ENCODE results near the gene SOX9.
"Not testable (repeated sequence)": the region's sequence is repeated elsewhere in the genome, so short reads cannot be mapped to it uniquely, and the experiment has no call there.

The SOX9 gene

GRCh38 chr17:72111336-72111923 lies 9.4 kb upstream of the SOX9 start:
- DNase-seq (ENCODE audit: low spot score): peak; percentile 70

DNA sequence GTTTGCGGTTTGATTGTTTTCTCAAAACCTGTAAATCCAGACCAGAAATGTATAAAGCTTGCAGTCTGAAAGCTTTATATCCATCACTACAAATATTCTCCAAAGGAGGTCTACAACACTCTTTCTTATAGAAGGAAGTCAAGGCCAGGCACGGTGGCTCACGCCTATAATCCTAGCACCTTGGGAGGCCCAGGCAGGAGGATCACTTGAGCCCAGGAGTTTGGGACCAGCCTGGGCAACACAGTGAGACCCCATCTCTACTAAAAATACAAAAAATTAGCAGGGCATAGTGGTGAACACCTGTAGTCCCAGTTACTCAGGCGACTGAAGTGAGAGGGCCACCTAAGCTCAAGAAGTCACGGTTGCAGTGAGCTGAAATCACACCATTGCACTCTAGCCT lies 8.9 kb upstream of the SOX9 start:
- not testable (repeated sequence) for DNase-seq (ENCODE audit: low spot score)

DNA sequence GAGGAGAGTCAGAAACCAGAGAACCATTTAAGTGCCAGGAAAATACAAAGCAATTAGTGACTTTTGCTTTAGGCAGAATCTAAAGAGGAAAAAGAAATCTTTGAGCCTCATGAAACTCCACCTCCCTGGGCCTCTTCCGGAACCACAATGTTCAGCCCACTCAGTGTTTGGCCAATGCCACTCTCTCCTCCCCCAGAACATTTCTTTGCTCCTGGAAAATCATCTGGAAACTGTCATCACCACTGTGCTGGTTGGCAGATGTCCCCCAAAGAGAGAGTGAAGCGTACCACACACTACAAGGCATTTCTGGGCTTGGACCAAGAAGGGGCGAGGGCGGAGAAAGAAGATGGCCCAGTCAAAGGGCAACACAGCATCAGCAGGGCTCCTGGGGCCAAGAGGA lies 7.1 kb upstream of the SOX9 start:
- DNase-seq (ENCODE audit: low spot score): no peak

GRCh38 chr17:72115781-72116525 lies 4.9 kb upstream of the SOX9 start:
- no peak for DNase-seq (ENCODE audit: low spot score)

DNA sequence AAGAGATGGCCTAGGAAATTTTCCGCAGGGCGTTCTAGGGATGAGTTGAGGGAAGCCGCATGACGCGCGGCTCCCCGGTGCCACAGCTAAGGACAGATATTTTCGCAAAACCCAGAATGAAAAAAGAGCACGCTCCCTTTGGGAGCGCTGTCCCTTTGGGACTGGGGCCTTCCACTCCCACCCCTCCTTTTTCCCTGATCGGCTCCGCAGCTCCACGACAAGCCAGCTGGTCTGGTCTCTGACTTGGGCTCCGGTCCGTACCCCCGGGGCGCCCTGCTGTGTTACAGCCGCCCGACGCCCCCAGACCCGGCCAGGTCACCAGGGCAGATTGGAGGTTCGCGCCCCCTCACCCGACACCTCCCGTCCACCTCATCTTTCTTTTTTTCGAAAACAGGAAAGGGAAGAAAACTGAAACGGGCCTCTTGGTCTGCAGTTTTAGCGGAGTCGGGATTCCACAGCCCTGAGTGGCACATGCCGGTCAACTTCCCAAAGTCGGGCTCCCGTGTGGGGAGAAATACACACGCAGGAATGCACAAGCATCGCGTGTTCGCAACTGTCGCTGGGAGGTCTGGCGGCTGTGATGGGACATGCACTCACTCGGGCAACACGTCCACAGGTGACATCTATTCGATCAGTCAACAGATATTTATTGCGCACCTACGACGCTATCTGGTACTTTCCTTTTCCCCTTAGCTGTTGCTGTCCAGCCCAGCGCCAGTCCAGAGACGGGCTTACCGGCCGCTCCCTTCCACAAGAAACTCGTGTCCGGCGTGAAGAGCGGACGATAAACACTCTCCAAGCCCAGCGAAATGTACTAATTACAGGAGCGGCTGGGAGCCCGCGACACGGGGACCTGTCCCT lies 3.9 kb upstream of the SOX9 start:
- DNase-seq (ENCODE audit: low spot score): no peak

- peak; percentile 59 for DNase-seq (ENCODE audit: low spot score)
These were observed 3.1 kb upstream of the SOX9 start for GRCh38 chr17:72117535-72118334.

DNA sequence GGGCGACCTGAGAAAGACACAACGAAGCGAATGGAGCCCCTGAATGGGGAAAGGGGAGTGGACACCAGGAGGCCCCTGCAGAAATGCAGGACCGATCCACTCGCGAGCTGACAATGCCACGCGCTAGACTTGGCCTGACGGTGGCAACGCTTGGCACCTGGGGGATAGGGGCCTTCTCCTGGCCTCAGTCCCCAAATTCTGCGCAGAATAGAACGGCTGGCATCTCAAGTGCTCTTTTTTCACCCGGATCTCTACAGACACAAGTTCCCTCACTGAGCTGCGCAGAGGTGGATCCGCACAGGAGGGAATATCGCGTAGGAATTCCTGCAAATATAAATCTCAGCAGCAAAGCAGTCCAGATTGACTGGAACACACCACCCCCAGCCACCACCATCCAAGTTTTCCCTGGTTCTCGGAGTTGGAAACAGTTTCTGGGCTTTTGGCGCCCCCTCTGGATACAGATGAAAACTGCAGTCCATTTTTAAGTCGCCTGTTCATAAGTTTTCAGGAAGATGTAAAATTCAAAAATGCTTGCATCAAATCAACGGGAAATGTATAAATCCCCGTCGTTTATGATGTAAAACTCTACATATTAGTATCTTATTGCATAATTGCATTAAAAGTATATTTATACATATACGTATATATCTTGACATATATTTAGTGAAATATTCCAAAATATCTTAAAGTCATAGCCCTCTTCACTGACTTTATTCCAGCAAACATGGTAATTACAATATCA lies 2.3 kb upstream of the SOX9 start:
- peak; percentile 74 for DNase-seq (ENCODE audit: low spot score)

DNA sequence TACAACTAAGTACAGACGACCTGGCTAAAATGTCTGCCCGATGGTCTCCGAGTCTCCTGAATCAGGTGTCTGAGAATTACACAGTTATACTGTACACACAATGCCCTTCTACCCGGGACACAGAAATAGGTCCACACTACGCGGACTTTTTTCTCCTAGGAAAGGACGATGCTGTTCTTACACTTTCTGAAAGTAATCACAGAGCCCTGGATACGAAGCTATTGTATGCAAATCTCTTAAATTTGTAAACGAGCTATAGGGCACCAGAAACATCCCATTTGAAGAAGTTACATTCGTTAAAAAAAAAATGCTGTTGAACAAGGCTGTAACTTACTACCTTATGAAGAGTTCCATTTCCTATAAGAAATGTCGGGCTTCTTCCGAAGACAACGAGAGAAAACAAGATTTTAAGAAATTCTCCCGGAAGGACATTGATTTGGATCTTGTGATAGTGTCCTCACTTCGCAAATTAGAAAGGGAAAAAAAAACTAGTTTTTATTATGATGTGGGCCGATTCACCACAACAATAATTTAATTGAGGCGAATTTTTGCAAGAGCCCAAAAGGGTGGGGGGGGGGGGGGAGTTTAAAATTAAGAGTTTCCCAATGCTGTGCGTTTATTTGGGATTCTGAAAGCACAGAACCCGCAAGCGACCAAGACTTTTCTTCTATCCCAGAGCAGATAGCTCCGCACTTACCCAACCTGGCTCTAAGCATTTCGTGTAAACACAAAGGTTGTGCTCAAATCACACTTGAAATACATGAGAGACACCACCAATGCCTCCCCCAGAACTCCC lies 1.5 kb upstream of the SOX9 start:
- no peak for DNase-seq (ENCODE audit: low spot score)

DNA sequence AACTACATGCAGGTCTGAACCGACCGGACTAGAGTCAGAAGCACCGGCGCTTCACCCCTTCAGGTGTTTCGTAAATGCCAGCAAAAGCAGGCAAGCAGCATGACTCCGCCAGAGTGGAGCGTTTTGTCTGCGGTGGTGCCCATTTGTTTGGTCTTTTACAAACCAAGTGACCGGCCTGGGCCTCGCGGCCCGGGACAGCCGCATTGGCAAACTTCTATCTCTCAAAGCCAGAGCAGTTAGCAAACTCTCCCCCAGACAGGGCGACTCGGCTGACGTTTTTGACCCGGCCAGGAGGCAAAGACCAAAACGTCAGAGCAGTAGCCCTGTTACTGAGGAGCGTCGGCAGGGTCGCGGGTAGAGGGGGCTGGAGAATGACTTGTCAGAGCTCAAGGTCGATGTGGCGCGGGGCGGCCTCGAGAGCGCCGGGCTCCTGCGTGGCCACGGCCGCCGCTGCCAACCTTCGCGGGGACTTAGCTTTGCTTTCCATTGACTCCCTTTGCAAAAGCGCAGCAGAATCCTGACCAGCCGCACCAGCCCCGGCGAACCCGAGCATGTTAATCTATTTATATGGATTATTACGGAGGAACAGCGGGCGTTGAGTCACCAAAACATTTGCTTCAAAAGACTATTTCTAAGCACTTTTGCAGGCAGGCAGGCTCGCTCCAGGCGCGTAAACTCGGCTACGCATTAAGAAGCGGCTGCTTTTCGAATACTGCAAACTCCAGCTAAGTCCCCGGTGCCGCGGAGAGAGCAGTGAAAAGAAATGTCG lies 763 bp upstream of the SOX9 start:
- DNase-seq (ENCODE audit: low spot score): peak; percentile 70

GRCh38 chr17:72121164-72122009 lies 567 bp downstream of the SOX9 start:
- DNase-seq (ENCODE audit: low spot score): peak; percentile 74

GRCh38 chr17:72122010-72122764 lies 1.4 kb downstream of the SOX9 start:
- no peak for DNase-seq (ENCODE audit: low spot score)

- DNase-seq (ENCODE audit: low spot score): peak; percentile 59
These were observed 2.1 kb downstream of the SOX9 start for GRCh38 chr17:72122765-72123529.

DNA sequence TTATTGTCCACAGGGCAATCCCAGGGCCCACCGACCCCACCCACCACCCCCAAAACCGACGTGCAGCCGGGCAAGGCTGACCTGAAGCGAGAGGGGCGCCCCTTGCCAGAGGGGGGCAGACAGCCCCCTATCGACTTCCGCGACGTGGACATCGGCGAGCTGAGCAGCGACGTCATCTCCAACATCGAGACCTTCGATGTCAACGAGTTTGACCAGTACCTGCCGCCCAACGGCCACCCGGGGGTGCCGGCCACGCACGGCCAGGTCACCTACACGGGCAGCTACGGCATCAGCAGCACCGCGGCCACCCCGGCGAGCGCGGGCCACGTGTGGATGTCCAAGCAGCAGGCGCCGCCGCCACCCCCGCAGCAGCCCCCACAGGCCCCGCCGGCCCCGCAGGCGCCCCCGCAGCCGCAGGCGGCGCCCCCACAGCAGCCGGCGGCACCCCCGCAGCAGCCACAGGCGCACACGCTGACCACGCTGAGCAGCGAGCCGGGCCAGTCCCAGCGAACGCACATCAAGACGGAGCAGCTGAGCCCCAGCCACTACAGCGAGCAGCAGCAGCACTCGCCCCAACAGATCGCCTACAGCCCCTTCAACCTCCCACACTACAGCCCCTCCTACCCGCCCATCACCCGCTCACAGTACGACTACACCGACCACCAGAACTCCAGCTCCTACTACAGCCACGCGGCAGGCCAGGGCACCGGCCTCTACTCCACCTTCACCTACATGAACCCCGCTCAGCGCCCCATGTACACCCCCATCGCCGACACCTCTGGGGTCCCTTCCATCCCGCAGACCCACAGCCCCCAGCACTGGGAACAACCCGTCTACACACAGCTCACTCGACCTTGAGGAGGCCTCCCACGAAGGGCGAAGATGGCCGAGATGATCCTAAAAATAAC lies 3.0 kb downstream of the SOX9 start:
- no peak for DNase-seq (ENCODE audit: low spot score)

DNA sequence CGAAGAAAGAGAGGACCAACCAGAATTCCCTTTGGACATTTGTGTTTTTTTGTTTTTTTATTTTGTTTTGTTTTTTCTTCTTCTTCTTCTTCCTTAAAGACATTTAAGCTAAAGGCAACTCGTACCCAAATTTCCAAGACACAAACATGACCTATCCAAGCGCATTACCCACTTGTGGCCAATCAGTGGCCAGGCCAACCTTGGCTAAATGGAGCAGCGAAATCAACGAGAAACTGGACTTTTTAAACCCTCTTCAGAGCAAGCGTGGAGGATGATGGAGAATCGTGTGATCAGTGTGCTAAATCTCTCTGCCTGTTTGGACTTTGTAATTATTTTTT lies 3.6 kb downstream of the SOX9 start:
- no peak for DNase-seq (ENCODE audit: low spot score)

GRCh38 chr17:72125226-72125651 lies 4.4 kb downstream of the SOX9 start:
- no peak for DNase-seq (ENCODE audit: low spot score)

- no peak for DNase-seq (ENCODE audit: low spot score)
These were observed 4.9 kb downstream of the SOX9 start for GRCh38 chr17:72125742-72126141.

All from D341Med (cell line).